HepG2 (cell line): ENCODE measurements around the gene CISD1. TPM values are rescaled to one million over a fixed set of nuclear protein-coding genes. Genes with fewer than 3 reads are reported as not detected.

Experiments used
- ADNP ChIP-seq: sonication (generic); formaldehyde crosslinking; IDR thresholded peaks from 2 replicates; pipeline ENCODE4 v1.4.0; 2020; ENCODE audit warnings: missing genetic modification reagents
- ARID5B ChIP-seq: IDR thresholded peaks from 2 replicates; pipeline ENCODE4 v1.4.0; 2020; ENCODE audit warnings: mild to moderate bottlenecking, missing genetic modification reagents
- HNF4A ChIP-seq: sonication (generic); formaldehyde crosslinking; IDR thresholded peaks from 2 replicates; pipeline ENCODE4 v1.4.0; 2020; ENCODE audit warnings: missing genetic modification reagents
- MIXL1 ChIP-seq: IDR thresholded peaks from 2 replicates; pipeline ENCODE4 v1.6.1; 2016
- PAWR ChIP-seq: sonication (generic); formaldehyde crosslinking; IDR thresholded peaks from 2 replicates; pipeline ENCODE4 v1.4.0; 2020; ENCODE audit warnings: missing genetic modification reagents, mild to moderate bottlenecking, borderline replicate concordance
- RFX3 ChIP-seq: IDR thresholded peaks from 2 replicates; pipeline ENCODE4 v1.6.1; 2016; ENCODE audit warnings: missing biosample characterization, missing genetic modification reagents
- SP1 ChIP-seq, 2 experiments: fragments of 450-650 bp in 1 of 2; sonication (generic) in 1 of 2; formaldehyde crosslinking in 1 of 2; IDR thresholded peaks; 2 replicates each; pipeline versions ENCODE4 v1.4.0 to v1.6.1; 2016 to 2020; ENCODE audit warnings: missing genetic modification reagents in 1 of 2
- STAG1 ChIP-seq: sonication (generic); formaldehyde crosslinking; IDR thresholded peaks from 2 replicates; pipeline ENCODE4 v1.4.0; 2020; ENCODE audit warnings: missing genetic modification reagents
- TRAFD1 ChIP-seq: sonication (generic); formaldehyde crosslinking; IDR thresholded peaks from 2 replicates; pipeline ENCODE4 v1.5.1; 2020; ENCODE audit warnings: missing genetic modification reagents, mild to moderate bottlenecking, borderline replicate concordance
- ZFP36L2 ChIP-seq: sonication (generic); formaldehyde crosslinking; IDR thresholded peaks from 2 replicates; pipeline ENCODE4 v1.4.0; 2020; ENCODE audit warnings: missing genetic modification reagents
- ZGPAT ChIP-seq: IDR thresholded peaks from 2 replicates; pipeline ENCODE4 v1.6.1; 2016; ENCODE audit warnings: mild to moderate bottlenecking
- ZNF207 ChIP-seq: fragments of 450-650 bp; IDR thresholded peaks from 2 replicates; pipeline ENCODE4 v1.6.1; 2016; ENCODE audit warnings: antibody characterized with exemption, borderline replicate concordance
- ZNF260 ChIP-seq: sonication (generic); formaldehyde crosslinking; IDR thresholded peaks from 2 replicates; pipeline ENCODE4 v1.4.0; 2020; ENCODE audit warnings: missing genetic modification reagents, low read depth, mild to moderate bottlenecking, borderline replicate concordance
- ZNF367 ChIP-seq: sonication (generic); formaldehyde crosslinking; IDR thresholded peaks from 2 replicates; pipeline ENCODE4 v1.4.0; 2020; ENCODE audit warnings: missing genetic modification reagents, borderline replicate concordance
- polyA plus RNA-seq, 8 experiments: library from polyadenylated mRNA; depleted of rRNA in 3 of 8; stranded (reverse) in 7 of 8; unstranded in 1 of 8; fragments of >200 nt; fragmentation: Illumina TruSeq in 4 of 8; extraction: Trizol in 4 of 8; gene quantifications; 2 replicates each; pipeline versions ENCODE4 v1.2.1 to v1.2.3, GENCODE V29; 2011 to 2016; ENCODE audit warnings: low read depth in 4 of 8, missing spikeins in 1 of 8, mixed read lengths in 1 of 8; ENCODE audit not compliant: insufficient read depth in 1 of 8
- total RNA-seq, 5 experiments: library from RNA; depleted of rRNA; stranded (reverse); fragments of >200 nt; fragmentation: Illumina TruSeq; extraction: Trizol; gene quantifications; 2 replicates each; pipeline ENCODE4 v1.2.3, GENCODE V29; 2016; ENCODE audit warnings: low read depth in 1 of 5
- TF ChIP-seq, protein P1 (sequence below), 2 experiments: IDR thresholded peaks; 2 replicates each; pipeline ENCODE4 v1.6.1; 2011 to 2012; ENCODE audit warnings: low read length in 2 of 2, borderline replicate concordance in 1 of 2, low read depth in 1 of 2, mild to moderate bottlenecking in 1 of 2, moderate library complexity in 1 of 2
- TF ChIP-seq, protein P2 (sequence below): fragments of 450-650 bp; IDR thresholded peaks from 2 replicates; pipeline ENCODE4 v1.6.1; 2016

The CISD1 gene
- total and polyA plus RNA-seq, 2 of the 13 experiments (the other 11 are each of a cell fraction or from before 2014, with no cell fraction given) = 63.4 to 78.9 TPM

GRCh38 chr10:58299580-58299979 lies 30.6 kb downstream of the CISD1 start (continued):
- TF ChIP-seq TRAFD1 (CRISPR knock-in tag) = no peak
- peak; percentile 74; the same call in 1 of the 2 replicates for TF ChIP-seq MIXL1 (CRISPR knock-in tag)
- TF ChIP-seq ZFP36L2 (CRISPR knock-in tag) = no peak
- 0 out of 2 replicates have a peak, but pooled peaks have one; percentile 22 for TF ChIP-seq ARID5B (CRISPR knock-in tag)
- TF ChIP-seq ZGPAT (CRISPR knock-in tag) = 0 out of 2 replicates have a peak, but pooled peaks have one; percentile 37
- no peak for TF ChIP-seq SP1 (IDR thresholded peaks at IDR 0.05)
- TF ChIP-seq SP1 (CRISPR knock-in tag; IDR thresholded peaks at IDR 0.05) = no peak
- TF ChIP-seq HNF4A (CRISPR knock-in tag) = peak; percentile 71
- no peak for TF ChIP-seq ZNF367 (CRISPR knock-in tag)
- no peak for TF ChIP-seq RFX3 (CRISPR knock-in tag)
- TF ChIP-seq, protein P1, sequence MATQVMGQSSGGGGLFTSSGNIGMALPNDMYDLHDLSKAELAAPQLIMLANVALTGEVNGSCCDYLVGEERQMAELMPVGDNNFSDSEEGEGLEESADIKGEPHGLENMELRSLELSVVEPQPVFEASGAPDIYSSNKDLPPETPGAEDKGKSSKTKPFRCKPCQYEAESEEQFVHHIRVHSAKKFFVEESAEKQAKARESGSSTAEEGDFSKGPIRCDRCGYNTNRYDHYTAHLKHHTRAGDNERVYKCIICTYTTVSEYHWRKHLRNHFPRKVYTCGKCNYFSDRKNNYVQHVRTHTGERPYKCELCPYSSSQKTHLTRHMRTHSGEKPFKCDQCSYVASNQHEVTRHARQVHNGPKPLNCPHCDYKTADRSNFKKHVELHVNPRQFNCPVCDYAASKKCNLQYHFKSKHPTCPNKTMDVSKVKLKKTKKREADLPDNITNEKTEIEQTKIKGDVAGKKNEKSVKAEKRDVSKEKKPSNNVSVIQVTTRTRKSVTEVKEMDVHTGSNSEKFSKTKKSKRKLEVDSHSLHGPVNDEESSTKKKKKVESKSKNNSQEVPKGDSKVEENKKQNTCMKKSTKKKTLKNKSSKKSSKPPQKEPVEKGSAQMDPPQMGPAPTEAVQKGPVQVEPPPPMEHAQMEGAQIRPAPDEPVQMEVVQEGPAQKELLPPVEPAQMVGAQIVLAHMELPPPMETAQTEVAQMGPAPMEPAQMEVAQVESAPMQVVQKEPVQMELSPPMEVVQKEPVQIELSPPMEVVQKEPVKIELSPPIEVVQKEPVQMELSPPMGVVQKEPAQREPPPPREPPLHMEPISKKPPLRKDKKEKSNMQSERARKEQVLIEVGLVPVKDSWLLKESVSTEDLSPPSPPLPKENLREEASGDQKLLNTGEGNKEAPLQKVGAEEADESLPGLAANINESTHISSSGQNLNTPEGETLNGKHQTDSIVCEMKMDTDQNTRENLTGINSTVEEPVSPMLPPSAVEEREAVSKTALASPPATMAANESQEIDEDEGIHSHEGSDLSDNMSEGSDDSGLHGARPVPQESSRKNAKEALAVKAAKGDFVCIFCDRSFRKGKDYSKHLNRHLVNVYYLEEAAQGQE (IDR thresholded peaks at IDR 0.05; ENCODE audit: borderline replicate concordance in 1 of 2, low read depth in 1 of 2, low read length in 2 of 2) = 0 out of 4 replicates have a peak, but pooled peaks of 1 of the 2 experiments have one; percentile 8
- no peak for TF ChIP-seq ADNP (CRISPR knock-in tag)
- no peak for TF ChIP-seq ZNF207
- no peak for TF ChIP-seq ZNF260 (CRISPR knock-in tag)
- TF ChIP-seq STAG1 = peak; percentile 85
- TF ChIP-seq PAWR (CRISPR knock-in tag) = no peak
- TF ChIP-seq, protein P2, sequence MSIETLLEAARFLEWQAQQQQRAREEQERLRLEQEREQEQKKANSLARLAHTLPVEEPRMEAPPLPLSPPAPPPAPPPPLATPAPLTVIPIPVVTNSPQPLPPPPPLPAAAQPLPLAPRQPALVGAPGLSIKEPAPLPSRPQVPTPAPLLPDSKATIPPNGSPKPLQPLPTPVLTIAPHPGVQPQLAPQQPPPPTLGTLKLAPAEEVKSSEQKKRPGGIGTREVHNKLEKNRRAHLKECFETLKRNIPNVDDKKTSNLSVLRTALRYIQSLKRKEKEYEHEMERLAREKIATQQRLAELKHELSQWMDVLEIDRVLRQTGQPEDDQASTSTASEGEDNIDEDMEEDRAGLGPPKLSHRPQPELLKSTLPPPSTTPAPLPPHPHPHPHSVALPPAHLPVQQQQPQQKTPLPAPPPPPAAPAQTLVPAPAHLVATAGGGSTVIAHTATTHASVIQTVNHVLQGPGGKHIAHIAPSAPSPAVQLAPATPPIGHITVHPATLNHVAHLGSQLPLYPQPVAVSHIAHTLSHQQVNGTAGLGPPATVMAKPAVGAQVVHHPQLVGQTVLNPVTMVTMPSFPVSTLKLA = no peak
